Right cardiac atrium (tissue), 5 donors: ENCODE results near the gene PATL2. TPM values are rescaled to one million over a fixed set of nuclear protein-coding genes. Genes with fewer than 3 reads are reported as not detected.
"Not testable (repeated sequence)": the region's sequence is repeated elsewhere in the genome, so short reads cannot be mapped to it uniquely, and the experiment has no call there.

Source experiments
- ATAC-seq, 2 donors: fragments of 200-7000 bp; cut with Tn5 transposase; one replicate each; pipeline versions ENCODE4 v1.8.0 to v1.9.1; 2020; ENCODE audit warnings: moderate library complexity in 2 of 2, mild to moderate bottlenecking in 1 of 2
- DNase-seq, 3 donors: peaks; one replicate each; pipeline ENCODE4 v3.0.0-alpha.2; 2020
- H3K27ac ChIP-seq: one replicate; pipeline ENCODE4 v1.5.1; 2013; ENCODE audit warnings: mild to moderate bottlenecking, low read length, control low read depth, moderate library complexity
- H3K27me3 ChIP-seq: one replicate; pipeline ENCODE4 v1.6.1; 2013; ENCODE audit not compliant: control insufficient read depth, insufficient read depth
- H3K4me1 ChIP-seq: one replicate; pipeline ENCODE4 v1.6.1; 2013; ENCODE audit warnings: low read length; ENCODE audit not compliant: control insufficient read depth, insufficient read depth
- H3K4me3 ChIP-seq: one replicate; pipeline ENCODE4 v1.5.1; 2013; ENCODE audit warnings: low read length, control low read depth
- H3K9me3 ChIP-seq: one replicate; pipeline ENCODE4 v1.6.1; 2013; ENCODE audit warnings: low read length; ENCODE audit not compliant: control insufficient read depth
- WGBS: extraction: QIAGEN DNeasy Blood & Tissue Kit; methylation state at CpG from one replicate; pipeline ENCODE4 v1.1.7; 2013; 5-methylcytosine and 5-hydroxymethylcytosine counted together
- intact Hi-C, 4 donors: fragments of 100-400 bp; cut with DNase I; formaldehyde crosslinking; loops; one replicate each; pipeline versions ENCODE4 v1.11.0 to v1.14.0; 2022 to 2023
- polyA plus RNA-seq: library from polyadenylated mRNA; stranded (reverse); fragments of 200-250 nt; gene quantifications from one replicate; pipeline ENCODE4 v1.2.3, GENCODE V29; 2013
- total RNA-seq, 4 donors: library from RNA; stranded (reverse); fragmentation: NEBNext Ultra II Directional; extraction: Animal tissue kit (Norgen Biotek cat#: 25700); gene quantifications; one replicate each; pipeline ENCODE4 v1.2.1, GENCODE V29; 2021
- donor health status: healthy with polysubstance abuse.
- donor health status: DM: no; HTN: yes; CAD: no.
- donor health status: DM: no; HTN: no; CAD: no.
- donor health status: DM: no; HTN: yes; CAD: no; lungs with severe emphysema.
- donor health status: DM: yes; HTN: yes; CAD: no.

PATL2 gene
- total and polyA plus RNA-seq, 5 donors: 2.4 to 8.3 (median 4.7) TPM

GRCh38 chr15:44682809-44683682 lies 28.1 kb downstream of the PATL2 start:
- H3K4me3 ChIP-seq, H3K27me3 ChIP-seq, H3K4me1 ChIP-seq, H3K9me3 ChIP-seq, intact Hi-C loops, H3K27ac ChIP-seq: not testable (repeated sequence)
- WGBS: 39% methylated on average over 8 of the region's 8 CpGs
- DNase-seq (peak in 2 of 3 donors; percentile 31 to 83), ATAC-seq (peak in 1 of 2 donors; percentile 41)

GRCh38 chr15:44682211-44682610 lies 28.9 kb downstream of the PATL2 start:
- Histone ChIP-seq H3K27me3 (no peaks in the 10 kb centered on the region), H3K4me1 (peaks cover 9% of the 10 kb centered on the region), H3K9me3 (no peaks in the 10 kb centered on the region), H3K4me3 (no peak overlapping the region), H3K27ac (no peak overlapping the region)
- DNase-seq (no peak), ATAC-seq (peak; percentile 43 to 50)
- 68% methylated on average over 2 of the region's 2 CpGs for WGBS
- intact Hi-C loops: no loop called here

GRCh38 chr15:44676676-44677075 lies 34.4 kb downstream of the PATL2 start:
- Histone ChIP-seq H3K4me1 (no peaks in the 10 kb centered on the region), H3K4me3 (no peak overlapping the region), H3K9me3 (no peaks in the 10 kb centered on the region), H3K27ac (no peak overlapping the region), H3K27me3 (no peaks in the 10 kb centered on the region)
- WGBS: 45% methylated on average over 7 of the region's 7 CpGs
- ATAC-seq (peak in 1 of 2 donors; percentile 27), DNase-seq (no peak)
- intact Hi-C loops: no loop called here

- DNase-seq: no peak
- Histone ChIP-seq H3K27me3 (no peaks in the 10 kb centered on the region), H3K4me3 (no peak overlapping the region), H3K9me3 (no peaks in the 10 kb centered on the region), H3K4me1 (no peaks in the 10 kb centered on the region), H3K27ac (no peak overlapping the region)
- ATAC-seq: no peak
- WGBS: 82% methylated on average over 5 of the region's 5 CpGs
- intact Hi-C loops: no loop called here
Measured at GRCh38 chr15:44675911-44676310, 35.2 kb downstream of the PATL2 start.

- no peaks in the 10 kb centered on the region for H3K4me1 ChIP-seq
- H3K9me3 ChIP-seq: no peaks in the 10 kb centered on the region
- intact Hi-C loops: no loop called here
- ATAC-seq (no peak), DNase-seq (no peak)
- H3K27me3 ChIP-seq: no peaks in the 10 kb centered on the region
- no peak overlapping the region for H3K27ac ChIP-seq
- 91% methylated on average over 2 of the region's 2 CpGs for WGBS
- no peak overlapping the region for H3K4me3 ChIP-seq
Measured at GRCh38 chr15:44673639-44674038, 37.5 kb downstream of the PATL2 start.

GRCh38 chr15:44670087-44670950 lies 40.8 kb downstream of the PATL2 start:
- WGBS: 85% methylated on average over 6 of the region's 6 CpGs
- Histone ChIP-seq H3K27me3 (no peaks in the 10 kb centered on the region), H3K9me3 (no peaks in the 10 kb centered on the region), H3K4me3 (no peak overlapping the region), H3K27ac (no peak overlapping the region), H3K4me1 (no peaks in the 10 kb centered on the region)
- intact Hi-C loops: no loop called here
- ATAC-seq: no peak
- no peak for DNase-seq

- Histone ChIP-seq H3K27me3 (no peaks in the 10 kb centered on the region), H3K9me3 (no peaks in the 10 kb centered on the region), H3K4me3 (no peak overlapping the region), H3K4me1 (no peaks in the 10 kb centered on the region), H3K27ac (no peak overlapping the region)
- intact Hi-C loops: loop anchor here in 1 of 4 donors (5.0 kb wide), 1 partner anchor 68 kb away; the partner anchor contains the start of gene TRIM69
- WGBS: 56% methylated on average over 2 of the region's 2 CpGs
- no peak for DNase-seq
- no peak for ATAC-seq
Measured at GRCh38 chr15:44668921-44669320, 42.2 kb downstream of the PATL2 start.

GRCh38 chr15:44667039-44667360 lies 44.1 kb downstream of the PATL2 start:
- Histone ChIP-seq H3K27me3 (no peaks in the 10 kb centered on the region), H3K27ac (peak overlapping the region; percentile 20), H3K4me3 (no peak overlapping the region), H3K9me3 (no peaks in the 10 kb centered on the region), H3K4me1 (no peaks in the 10 kb centered on the region)
- no peak for DNase-seq
- ATAC-seq: no peak
- intact Hi-C loops: loop anchor here in 1 of 4 donors (5.0 kb wide), 1 partner anchor 70 kb away; the partner anchor contains the start of gene TRIM69
- WGBS: 46% methylated on average over 3 of the region's 3 CpGs

- H3K4me3 ChIP-seq: no peak overlapping the region
- no peak for ATAC-seq
- no peaks in the 10 kb centered on the region for H3K9me3 ChIP-seq
- 46% methylated on average over 5 of the region's 5 CpGs for WGBS
- intact Hi-C loops: loop anchor here in 1 of 4 donors (5.0 kb wide), 1 partner anchor 71 kb away; the partner anchor contains the start of gene TRIM69
- no peaks in the 10 kb centered on the region for H3K27me3 ChIP-seq
- no peaks in the 10 kb centered on the region for H3K4me1 ChIP-seq
- no peak for DNase-seq
- peak overlapping the region; percentile 20 for H3K27ac ChIP-seq
Measured at GRCh38 chr15:44666210-44667038, 44.7 kb downstream of the PATL2 start.

GRCh38 chr15:44663410-44664308 lies 47.5 kb downstream of the PATL2 start, which contains the start of gene SPG11:
Gene SPG11 (minus strand): TSS chr15:44663662. CDS start chr15:44663647, 15 bp downstream.
- H3K9me3 ChIP-seq: no peaks in the 10 kb centered on the region
- DNase-seq (peak; percentile 98 to 99 (median 99)), ATAC-seq (peak; percentile 99)
- H3K27ac ChIP-seq: peak within 1 kb of the TSS; percentile 91
- H3K4me3 ChIP-seq: peak within 1 kb of the TSS; percentile 75
- intact Hi-C loops: loop anchor here in 3 of 4 donors (2.0 to 5.0 kb wide), 2 partner anchors 65 to 74 kb away; partner anchors contain the start of gene TRIM69 (in 2 of the 3)
- no peaks in the 10 kb centered on the region for H3K4me1 ChIP-seq
- WGBS: 7% methylated on average over 53 of the region's 53 CpGs
- no peaks in the 10 kb centered on the region for H3K27me3 ChIP-seq
